Middle frontal gyrus (tissue), 1 donor: ENCODE measurements around the gene SLC43A2.
"Not testable (repeated sequence)": the region's sequence is repeated elsewhere in the genome, so short reads cannot be mapped to it uniquely, and the experiment has no call there.

Experiments
- DNase-seq: peaks from one replicate; pipeline ENCODE4 v3.0.0-alpha.2; 2015; ENCODE audit warnings: low spot score; ENCODE audit errors: extremely low spot score

Gene SLC43A2

DNA sequence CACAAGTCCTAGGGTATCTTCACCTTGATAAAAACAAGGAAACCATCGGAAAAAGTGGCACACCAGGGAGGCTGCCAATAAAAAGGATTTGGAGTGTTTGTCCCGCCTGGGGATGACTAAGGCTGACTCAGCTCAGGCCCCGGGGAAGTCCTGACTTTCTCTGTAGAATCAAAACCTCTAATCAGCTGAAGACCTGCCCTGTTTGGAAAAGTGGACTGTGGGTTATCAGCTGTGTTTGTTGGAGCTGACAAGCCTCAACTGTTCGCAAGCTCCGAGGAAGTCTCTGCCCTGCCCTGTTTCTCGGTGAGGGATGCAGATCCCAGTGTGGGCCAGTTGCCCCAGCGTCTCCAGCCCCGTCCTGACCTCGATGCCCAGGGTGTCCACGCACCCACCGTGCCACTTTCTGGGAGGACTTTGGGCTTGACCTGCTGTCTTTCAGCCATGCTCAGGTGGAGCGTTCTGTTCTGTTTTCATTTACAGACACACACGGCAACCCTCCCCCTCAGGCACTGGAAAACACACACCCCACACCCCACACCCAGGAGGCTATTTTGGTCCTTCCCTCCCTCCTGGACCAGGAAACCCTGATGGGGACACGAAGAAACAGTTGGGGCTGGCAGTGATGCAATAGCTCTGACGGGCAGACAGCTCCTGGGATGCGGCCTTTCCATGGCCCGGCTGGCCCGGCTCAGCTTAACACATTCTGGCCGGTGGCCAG, 38.4 kb downstream of the SLC43A2 start:
- DNase-seq, result no peak

DNA sequence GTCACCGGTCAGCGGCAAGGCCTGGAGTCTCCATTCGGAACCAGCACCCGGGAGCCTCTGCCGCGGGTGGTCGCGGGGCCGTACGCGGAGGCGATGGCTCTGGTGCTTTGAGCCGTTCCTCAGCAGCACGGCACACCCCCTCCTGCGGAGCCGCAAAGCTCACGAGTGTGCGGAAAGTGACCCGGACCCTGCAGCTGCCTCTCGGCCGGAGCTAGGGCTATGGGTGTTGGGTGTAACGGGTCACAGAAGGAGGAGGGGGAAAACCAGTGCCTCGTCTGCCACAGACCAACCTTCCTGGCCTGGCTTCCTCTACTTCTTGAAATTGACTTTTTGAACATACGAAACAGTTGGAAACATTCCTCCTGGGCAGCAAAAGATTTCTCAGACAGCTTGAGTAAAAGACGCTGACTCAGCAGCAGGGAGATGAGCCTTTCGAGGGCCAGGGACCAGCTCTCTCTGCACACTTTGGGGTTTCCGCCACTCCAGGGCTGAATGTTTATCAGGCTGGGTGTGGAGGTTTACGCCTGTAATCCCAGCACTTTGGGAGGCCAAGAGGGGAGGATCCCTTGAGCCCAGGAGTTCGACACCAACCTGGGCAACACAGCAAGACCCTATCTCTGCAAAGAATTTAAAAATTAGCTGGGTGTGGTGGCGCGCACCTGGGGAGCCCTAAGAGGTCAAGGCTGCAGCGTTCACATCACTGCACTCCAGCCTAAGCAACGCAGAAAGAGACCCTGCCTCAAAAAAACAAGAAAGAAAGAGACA, 39.6 kb downstream of the SLC43A2 start:
- no peak for DNase-seq

- DNase-seq, result no peak
Measured at GRCh38 chr17:1584167-1584566, 44.5 kb downstream of the SLC43A2 start.

DNA sequence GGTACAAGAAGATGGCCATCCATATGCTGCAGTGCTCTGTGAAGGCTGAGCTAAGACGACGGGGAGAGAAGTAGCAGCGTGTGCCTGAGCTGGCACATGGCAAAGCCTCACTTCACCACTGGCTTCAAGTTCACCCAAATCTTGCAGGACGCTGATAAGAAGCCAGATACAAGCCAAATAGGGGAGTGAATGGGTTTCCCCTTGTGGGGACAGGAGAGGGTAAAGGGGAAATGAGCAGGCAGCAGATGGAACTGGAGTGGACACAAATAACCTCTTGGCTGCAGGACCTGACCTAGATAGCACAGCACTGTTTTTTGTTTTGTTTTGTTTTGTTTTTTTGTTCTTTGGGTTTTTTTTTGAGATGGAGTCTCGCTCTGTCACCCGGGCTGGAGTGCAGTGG, 45.1 kb downstream of the SLC43A2 start:
- no peak for DNase-seq

- DNase-seq, result no peak
Measured at GRCh38 chr17:1582374-1582773, 46.3 kb downstream of the SLC43A2 start.

DNA sequence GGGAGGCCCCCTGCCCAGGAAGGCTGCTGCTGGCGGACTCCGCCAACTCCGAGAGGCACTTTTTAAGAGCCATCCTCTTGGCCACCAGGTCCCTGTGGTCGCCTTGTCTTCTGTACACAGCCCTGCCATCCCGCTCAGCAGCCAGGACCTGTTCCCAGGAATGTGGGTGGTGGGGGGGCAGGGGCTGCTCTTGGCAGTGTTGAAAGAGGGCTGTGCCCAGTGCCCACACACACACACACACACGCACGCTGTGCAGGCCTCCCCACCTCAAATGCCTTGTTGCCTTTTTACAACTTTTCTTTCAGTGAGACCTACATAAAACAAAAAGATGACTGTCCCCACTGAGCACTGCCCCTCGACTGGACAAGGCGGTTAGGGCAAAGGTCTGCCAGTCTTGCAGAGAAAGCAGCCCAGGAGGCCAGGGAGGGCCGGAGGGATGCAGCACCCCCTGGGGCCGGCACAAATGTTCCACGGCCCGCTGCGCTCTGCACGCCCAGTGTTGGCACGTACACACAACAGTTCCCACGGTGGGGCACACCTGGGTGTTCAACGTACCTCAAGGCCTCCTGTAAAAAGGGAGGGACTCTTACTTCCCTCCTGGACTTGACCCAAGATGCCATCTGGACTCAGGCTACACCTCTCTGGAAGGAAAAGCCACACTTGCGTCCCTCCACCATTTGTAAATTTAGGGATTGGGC, 47.5 kb downstream of the SLC43A2 start:
- DNase-seq, result no peak

GRCh38 chr17:1578029-1578428, 50.6 kb downstream of the SLC43A2 start:
- DNase-seq, result no peak

- no peak for DNase-seq
Measured at GRCh38 chr17:1577583-1578013, 51.0 kb downstream of the SLC43A2 start.

GRCh38 chr17:1577182-1577581, 51.5 kb downstream of the SLC43A2 start:
- DNase-seq, result peak; percentile 62

GRCh38 chr17:1576500-1576899, 52.1 kb downstream of the SLC43A2 start:
- no peak for DNase-seq

DNA sequence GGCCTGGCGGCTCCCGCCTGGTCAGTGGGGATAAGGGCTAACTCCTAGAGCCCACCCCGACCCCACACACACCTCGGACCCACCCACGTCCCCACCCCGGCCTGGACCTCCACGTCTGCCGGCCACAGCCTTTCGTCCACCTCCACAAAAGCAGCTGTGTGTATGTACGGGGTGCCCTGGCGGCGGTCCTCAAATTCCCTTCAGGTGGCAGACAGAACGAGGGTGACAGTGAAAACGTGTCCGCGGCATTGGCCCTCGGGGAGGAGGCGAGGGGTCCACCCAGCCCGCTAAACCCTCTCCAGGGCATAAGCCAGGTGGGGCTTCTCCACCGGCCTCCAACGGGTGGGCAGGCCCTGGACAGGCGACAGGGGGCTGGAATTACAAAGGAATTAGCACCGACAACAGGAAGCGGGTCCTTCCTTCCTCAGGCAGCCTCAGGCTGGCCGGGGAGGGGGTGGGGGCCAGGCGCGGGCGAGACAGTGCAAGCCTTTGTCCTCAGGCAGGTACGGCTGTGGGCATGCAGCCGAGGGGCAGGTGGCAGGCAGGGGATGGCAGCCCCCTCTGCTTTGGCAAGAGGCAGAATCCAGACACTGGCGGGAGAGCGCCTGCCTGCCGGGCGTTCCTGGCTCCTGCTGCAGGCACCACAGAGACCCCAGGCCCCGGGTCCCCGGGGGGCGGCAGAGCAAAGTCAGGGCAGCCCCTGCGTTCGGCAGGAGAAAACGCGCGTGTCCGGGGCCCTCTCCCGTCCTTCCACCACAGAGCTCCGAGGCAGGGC, 53.8 kb downstream of the SLC43A2 start:
- DNase-seq, result no peak

GRCh38 chr17:1573932-1574696, 54.5 kb downstream of the SLC43A2 start:
- no peak for DNase-seq

GRCh38 chr17:1572646-1573045, 56.0 kb downstream of the SLC43A2 start:
- DNase-seq, result not testable (repeated sequence)

DNA sequence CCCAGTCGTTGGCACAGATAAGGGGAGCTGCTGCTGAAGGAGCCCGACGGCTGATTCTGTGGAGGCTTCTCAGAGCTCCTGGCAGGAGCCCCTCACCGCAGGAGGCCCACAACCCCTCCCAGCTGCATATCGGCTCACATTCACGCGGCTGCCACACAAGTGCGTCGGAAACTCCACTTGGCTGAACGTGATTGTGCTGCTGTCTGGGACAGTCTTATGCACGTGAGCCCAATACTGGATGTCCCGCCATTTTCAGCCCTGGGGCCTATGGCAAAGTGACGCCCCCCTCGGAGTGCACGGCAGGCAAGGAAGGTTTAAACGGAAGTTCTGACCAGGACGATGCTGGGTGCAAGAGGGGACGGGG, 57.3 kb downstream of the SLC43A2 start:
- no peak for DNase-seq

DNA sequence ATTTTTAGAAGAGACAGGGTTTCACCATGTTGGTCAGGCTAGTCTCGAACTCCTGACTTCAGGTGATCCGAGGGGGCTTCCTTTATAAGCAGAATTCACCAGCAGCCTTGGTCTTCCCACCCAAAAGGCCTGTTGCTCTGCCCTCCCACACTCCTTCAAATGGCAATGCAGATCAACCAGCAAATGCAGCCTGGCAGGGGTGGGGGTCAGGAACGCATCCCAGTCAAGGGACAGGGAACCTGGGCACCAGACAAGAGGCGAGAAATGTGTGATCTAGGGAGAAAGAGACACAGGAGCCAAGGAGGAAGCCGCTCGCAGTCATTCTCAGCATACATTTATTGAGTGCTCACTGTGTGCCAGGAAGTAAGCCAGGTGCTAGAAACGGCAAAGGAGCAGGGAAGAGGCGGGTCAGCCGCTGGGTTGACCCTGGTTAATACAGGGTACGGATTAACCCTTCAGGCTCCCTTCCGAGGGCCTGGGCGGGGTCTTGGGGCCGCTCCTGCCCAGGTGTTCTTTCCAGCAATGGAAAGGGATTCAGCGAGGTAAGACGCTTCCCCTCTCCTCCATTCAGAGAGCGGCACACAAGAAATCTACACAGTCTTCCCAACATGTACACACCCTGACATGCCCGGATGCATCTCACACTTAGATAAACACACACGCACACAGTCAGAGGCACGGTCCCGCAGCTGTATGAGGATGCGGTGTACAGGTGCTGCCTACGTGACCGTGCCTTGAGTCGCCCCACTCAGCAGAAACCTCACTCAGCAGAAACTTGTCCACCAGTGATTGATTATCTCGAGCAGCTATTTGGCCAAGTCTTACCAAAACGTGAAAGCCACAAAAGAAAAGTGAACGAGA, 59.5 kb downstream of the SLC43A2 start:
- DNase-seq, result no peak

DNA sequence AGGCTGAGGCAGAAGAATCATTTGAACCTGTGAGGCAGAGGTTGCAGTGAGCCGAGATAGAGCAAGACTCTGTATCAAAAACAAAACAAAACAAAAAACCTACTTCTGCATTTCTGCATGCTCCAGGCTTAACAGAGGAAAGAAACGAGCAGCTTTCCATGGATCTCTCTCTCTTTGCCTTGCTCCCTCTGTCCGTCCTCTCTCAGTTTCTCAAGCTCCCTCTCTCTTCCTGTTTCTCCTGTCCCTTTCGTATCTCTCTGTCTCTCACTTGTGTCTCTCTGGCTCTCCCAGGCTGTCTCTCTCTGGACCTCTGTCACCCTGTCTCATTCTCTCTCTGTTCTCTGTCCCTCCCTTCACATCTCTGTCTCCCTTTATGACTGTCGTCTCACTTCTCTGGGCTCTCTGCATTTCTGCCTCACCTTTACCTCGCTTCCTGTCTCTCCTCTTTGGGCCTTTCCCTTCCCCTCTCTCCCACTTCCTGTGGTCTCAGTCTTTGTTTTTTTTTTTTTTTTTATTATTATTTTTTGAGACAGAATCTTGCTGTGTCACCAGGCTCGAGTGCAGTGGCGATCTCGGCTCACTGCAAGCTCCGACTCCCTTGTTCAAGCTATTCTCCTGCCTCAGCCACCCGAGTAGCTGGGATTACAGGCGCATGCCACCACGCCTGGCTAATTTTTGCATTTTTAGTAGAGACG, 62.0 kb downstream of the SLC43A2 start:
- DNase-seq, result no peak

DNA sequence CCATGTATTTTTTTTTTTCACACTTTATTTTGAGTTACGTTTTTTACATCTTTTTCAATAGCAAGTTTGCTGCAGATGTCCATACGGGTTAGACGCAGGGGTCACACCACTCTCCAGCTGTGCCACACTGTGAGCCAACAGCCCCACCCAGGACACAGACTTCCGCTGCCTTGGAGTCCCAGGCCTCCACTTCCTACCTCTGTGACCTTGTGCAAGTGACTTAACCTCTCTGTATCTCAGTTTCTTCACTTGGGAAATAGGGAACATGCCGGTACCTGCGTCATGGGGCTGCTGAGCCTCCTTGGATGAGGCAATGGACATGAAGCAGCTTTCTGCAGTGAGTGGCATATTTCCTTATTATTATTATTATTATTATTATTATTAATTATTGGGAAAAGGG, 62.8 kb downstream of the SLC43A2 start:
- no peak for DNase-seq

- no peak for DNase-seq
Measured at GRCh38 chr17:1563786-1564613, 64.6 kb downstream of the SLC43A2 start.

GRCh38 chr17:1563471-1563785, 65.2 kb downstream of the SLC43A2 start:
- not testable (repeated sequence) for DNase-seq
